AG08396 (cell line): Measurements from ENCODE around the gene COG8.
"Not testable (repeated sequence)": the region's sequence is repeated elsewhere in the genome, so short reads cannot be mapped to it uniquely, and the experiment has no call there.

Source experiments
- DNase-seq: peaks from one replicate; pipeline ENCODE4 v3.0.0; 2012; ENCODE audit warnings: low spot score, mixed read lengths

COG8 gene

GRCh38 chr16:69339289-69340094 is at the start of gene COG8, which contains the start of gene NIP7:
Gene COG8, minus strand, starts transcription at chr16:69339564. Its CDS starts 12 bp downstream, at chr16:69339552.
Gene NIP7, plus strand, starts transcription at chr16:69339772. Its CDS starts 58 bp downstream, at chr16:69339830.
- peak; percentile 96 for DNase-seq

GRCh38 chr16:69386596-69386995 is 47.2 kb upstream of the COG8 start:
- DNase-seq = no peak

- DNase-seq = no peak
These were observed 45.6 kb upstream of the COG8 start for GRCh38 chr16:69384974-69385373.

- DNase-seq = no peak
These were observed 43.1 kb upstream of the COG8 start for GRCh38 chr16:69382421-69382820.

- no peak for DNase-seq
These were observed 41.9 kb upstream of the COG8 start for GRCh38 chr16:69381231-69381630.

GRCh38 chr16:69378760-69379159 is 39.4 kb upstream of the COG8 start:
- no peak for DNase-seq

- DNase-seq = no peak
These were observed 38.7 kb upstream of the COG8 start for GRCh38 chr16:69378036-69378435.

GRCh38 chr16:69376393-69377059 is 37.2 kb upstream of the COG8 start:
- DNase-seq = no peak

- DNase-seq = no peak
These were observed 33.7 kb upstream of the COG8 start for GRCh38 chr16:69373019-69373418.

- DNase-seq = no peak
These were observed 32.2 kb upstream of the COG8 start for GRCh38 chr16:69371564-69371963.

- DNase-seq = no peak
These were observed 29.5 kb upstream of the COG8 start for GRCh38 chr16:69368866-69369265.

GRCh38 chr16:69367980-69368379 is 28.6 kb upstream of the COG8 start:
- DNase-seq = no peak

- DNase-seq = no peak
These were observed 27.1 kb upstream of the COG8 start for GRCh38 chr16:69366431-69366830.

GRCh38 chr16:69365901-69366300 is 26.5 kb upstream of the COG8 start:
- DNase-seq = no peak

- DNase-seq = no peak
These were observed 24.7 kb upstream of the COG8 start for GRCh38 chr16:69364088-69364487.

- no peak for DNase-seq
These were observed 23.9 kb upstream of the COG8 start for GRCh38 chr16:69363281-69363717.

- DNase-seq = not testable (repeated sequence)
These were observed 20.7 kb upstream of the COG8 start for GRCh38 chr16:69360070-69360469.

GRCh38 chr16:69351309-69352027 is 12.1 kb upstream of the COG8 start, which contains the start of gene TMED6:
Gene TMED6, minus strand, starts transcription at chr16:69351786. Its CDS starts 33 bp downstream, at chr16:69351753.
- DNase-seq = no peak

- DNase-seq = no peak
These were observed 11.3 kb upstream of the COG8 start for GRCh38 chr16:69350536-69351133.

GRCh38 chr16:69349536-69349935 is 10.2 kb upstream of the COG8 start:
- DNase-seq = no peak

- DNase-seq = no peak
These were observed 8.9 kb upstream of the COG8 start for GRCh38 chr16:69348222-69348621.

GRCh38 chr16:69346683-69347082 is 7.3 kb upstream of the COG8 start:
- no peak for DNase-seq
